ENCODE measurements around the gene SETD1A. TPM values are rescaled to one million over a fixed set of nuclear protein-coding genes. Genes with fewer than 3 reads are reported as not detected.

The SETD1A gene
- total RNA-seq, 1 donor from 2014 or later: 4.7 TPM

DNA sequence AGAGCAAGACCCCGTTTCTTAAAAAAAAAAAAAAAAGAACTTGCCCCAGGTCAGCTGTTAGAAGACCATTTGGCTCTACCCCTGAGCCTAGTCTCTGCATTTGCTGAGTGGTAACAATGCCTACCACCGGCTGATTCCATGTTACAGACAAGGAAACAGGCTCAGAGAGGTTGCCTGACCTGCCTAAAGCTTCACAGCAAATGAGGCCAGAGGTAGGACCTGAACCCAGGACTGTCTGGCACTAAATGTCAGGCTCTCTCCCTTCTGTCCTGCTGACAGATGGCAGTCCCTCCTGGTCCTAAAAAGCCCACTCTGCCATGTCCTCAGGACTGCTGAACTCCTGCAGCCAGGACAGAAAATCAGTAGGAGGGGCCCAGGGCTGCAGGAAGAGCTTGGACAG is 47.1 kb downstream of the SETD1A start:
- TF ChIP-seq, protein P1, sequence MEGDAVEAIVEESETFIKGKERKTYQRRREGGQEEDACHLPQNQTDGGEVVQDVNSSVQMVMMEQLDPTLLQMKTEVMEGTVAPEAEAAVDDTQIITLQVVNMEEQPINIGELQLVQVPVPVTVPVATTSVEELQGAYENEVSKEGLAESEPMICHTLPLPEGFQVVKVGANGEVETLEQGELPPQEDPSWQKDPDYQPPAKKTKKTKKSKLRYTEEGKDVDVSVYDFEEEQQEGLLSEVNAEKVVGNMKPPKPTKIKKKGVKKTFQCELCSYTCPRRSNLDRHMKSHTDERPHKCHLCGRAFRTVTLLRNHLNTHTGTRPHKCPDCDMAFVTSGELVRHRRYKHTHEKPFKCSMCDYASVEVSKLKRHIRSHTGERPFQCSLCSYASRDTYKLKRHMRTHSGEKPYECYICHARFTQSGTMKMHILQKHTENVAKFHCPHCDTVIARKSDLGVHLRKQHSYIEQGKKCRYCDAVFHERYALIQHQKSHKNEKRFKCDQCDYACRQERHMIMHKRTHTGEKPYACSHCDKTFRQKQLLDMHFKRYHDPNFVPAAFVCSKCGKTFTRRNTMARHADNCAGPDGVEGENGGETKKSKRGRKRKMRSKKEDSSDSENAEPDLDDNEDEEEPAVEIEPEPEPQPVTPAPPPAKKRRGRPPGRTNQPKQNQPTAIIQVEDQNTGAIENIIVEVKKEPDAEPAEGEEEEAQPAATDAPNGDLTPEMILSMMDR (conservative IDR thresholded peaks at IDR 0.05; ENCODE audit: low read depth, low read length): no peak
- DNase-seq (ENCODE audit: low read depth): no peak
- no peak overlapping the region for H3K4me3 ChIP-seq (ENCODE audit: low read depth, low read length)

DNA sequence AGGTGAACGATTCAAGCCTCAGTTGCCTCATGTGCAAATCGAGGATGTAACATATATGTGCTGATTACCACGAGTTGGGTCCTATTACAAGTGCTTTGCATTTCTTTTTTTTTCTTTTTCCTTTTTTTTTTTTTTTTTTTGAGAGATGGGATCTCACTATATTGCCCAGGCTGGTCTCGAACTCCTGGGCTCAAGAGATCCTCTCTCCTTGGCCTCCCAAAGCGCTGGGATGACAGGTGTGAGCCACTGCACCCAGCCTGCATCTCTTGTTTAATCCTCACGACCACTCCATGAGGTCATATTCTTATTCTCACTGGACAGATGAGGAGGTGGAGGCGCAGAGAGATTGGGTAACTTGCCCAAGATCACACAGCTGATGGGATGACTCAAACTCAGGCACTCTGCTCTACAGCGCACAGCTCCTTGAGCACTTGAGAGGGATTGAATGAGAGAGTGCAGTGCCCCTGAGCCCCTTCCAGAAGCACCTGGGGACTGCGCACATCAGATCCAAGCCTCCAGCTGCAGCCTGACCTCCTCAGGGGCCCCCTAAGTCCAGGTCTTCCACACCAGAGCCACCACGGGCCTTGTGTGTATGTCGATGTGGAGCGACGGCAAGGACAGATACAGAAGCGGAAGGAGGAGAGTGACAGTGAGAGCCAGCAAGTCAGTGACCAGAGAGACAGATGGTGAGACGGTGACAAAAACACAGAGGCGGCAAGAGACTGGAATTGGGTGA is 48.0 kb downstream of the SETD1A start:
- no peak overlapping the region for H3K4me3 ChIP-seq (ENCODE audit: low read depth, low read length)
- TF ChIP-seq, protein P1 (conservative IDR thresholded peaks at IDR 0.05; ENCODE audit: low read depth, low read length): no peak

DNA sequence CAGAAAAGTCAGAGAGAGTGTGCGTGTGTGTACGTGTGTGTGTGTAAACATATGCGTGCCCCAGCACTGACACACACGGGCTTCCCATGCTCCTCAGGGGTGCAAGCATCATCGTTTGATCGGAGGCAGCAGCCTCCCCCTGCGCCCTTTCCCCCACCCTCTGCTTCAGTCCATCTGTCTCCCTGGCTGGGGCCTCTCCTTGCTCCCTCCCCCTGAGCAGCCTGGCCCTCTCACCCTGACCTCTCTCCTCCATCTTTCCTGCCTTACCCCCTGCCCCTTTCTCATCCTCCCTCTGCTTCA is 48.5 kb downstream of the SETD1A start:
- no peak overlapping the region for H3K4me3 ChIP-seq (ENCODE audit: low read depth, low read length)
- no peak for DNase-seq (ENCODE audit: low read depth)
- TF ChIP-seq, protein P1 (conservative IDR thresholded peaks at IDR 0.05; ENCODE audit: low read depth, low read length): no peak

More for the DNA sequence above, 48.0 kb downstream of the SETD1A start:
- DNase-seq (ENCODE audit: low read depth): no peak

DNA sequence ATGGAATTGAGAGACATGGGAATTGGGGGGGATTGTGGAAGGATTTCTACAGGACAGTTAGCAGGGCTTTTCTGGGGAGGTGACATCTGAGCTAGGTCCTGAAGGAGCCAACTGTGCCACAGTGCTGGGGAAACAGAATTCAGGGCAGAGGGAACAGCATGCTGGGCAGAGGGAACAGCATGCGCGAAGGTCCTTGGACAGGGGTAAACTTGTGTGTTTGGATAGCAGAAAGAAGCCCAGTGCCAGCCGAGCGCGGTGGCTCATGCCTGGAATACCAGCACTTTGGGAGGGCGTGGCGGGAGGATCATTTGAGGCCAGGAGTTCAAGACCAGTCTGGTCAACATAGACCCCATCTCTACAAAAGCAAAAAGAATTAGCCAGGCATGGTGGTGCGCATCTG is 49.0 kb downstream of the SETD1A start:
- no peak overlapping the region for H3K4me3 ChIP-seq (ENCODE audit: low read depth, low read length)
- TF ChIP-seq, protein P1 (conservative IDR thresholded peaks at IDR 0.05; ENCODE audit: low read depth, low read length): no peak
- DNase-seq (ENCODE audit: low read depth): no peak

DNA sequence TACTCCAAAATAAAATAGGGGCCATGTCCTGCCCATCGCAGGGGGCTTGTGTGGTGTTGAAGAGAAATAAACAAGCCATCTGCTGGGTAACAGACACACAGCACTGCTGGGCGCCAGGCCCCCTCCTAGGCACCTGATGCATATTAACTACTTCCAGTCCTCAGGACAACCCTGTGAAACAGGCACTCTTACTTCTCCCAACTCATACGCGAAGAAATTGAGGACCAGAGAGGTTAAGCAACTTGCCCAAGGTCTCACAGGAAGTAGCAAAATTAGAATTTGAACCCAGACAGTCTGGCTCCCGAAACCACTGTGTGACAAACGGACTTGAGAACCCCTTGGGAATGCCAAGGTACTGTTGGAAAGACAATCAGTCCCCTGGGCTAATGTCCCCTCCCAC is 50.1 kb downstream of the SETD1A start:
- no peak for DNase-seq (ENCODE audit: low read depth)
- no peak overlapping the region for H3K4me3 ChIP-seq (ENCODE audit: low read depth, low read length)
- TF ChIP-seq, protein P1 (conservative IDR thresholded peaks at IDR 0.05; ENCODE audit: low read depth, low read length): no peak

DNA sequence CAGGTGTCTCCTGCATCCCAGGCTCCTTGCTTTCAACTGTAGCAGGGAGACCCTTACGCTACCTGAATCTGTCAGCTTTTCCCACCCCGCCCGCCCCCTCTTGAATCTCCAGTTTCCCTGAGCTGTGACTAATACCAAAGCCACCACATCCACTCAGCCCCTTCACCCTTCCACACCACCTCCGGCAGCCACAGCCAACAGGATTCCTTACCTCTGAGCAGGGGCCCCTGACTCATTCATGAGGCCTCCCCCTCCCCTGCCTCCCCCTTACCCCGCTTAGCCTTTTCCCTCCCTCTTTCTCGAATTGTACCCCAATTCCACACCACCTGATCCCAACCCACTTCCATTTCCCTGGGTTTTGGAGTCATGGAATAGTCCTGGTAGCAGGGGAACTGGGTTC is 50.6 kb downstream of the SETD1A start:
- DNase-seq (ENCODE audit: low read depth): no peak
- H3K4me3 ChIP-seq (ENCODE audit: low read depth, low read length): no peak overlapping the region
- TF ChIP-seq, protein P1 (conservative IDR thresholded peaks at IDR 0.05; ENCODE audit: low read depth, low read length): no peak

DNA sequence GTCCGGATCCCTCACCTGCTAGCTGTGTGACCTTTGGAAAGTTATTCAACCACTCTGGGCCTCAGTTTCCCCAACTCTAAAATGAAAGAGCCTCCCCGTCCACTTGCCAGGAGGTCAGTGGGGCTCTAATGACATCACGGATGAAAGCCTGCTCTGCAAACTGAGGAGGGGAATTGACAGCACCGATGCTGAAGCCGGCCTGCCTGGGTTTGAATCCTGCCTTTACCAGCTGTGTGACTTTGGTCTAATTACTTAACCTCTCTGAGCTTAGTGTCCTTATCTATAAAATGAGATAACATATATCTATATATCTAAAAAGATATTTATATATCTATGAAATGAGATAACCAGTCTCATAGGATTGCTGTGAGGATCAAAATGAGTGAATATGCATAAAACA is 51.0 kb downstream of the SETD1A start:
- H3K4me3 ChIP-seq (ENCODE audit: low read depth, low read length): no peak overlapping the region
- no peak for DNase-seq (ENCODE audit: low read depth)
- TF ChIP-seq, protein P1 (conservative IDR thresholded peaks at IDR 0.05; ENCODE audit: low read depth, low read length): no peak
